BE2C (cell line): ENCODE data around the gene TEX11.

Experiments used
- DNase-seq: peaks from one replicate; pipeline ENCODE4 v3.0.0-alpha.2; 2020
- H3K27me3 ChIP-seq: fragments of 250-450 bp; sonication (Bioruptor Pico); 2 replicates; pipeline ENCODE4 v1.5.1; 2020; ENCODE audit warnings: mild to moderate bottlenecking
- H3K36me3 ChIP-seq: fragments of 250-450 bp; sonication (Bioruptor Pico); 2 replicates; pipeline ENCODE4 v1.5.1; 2020; ENCODE audit warnings: mild to moderate bottlenecking
- H3K4me1 ChIP-seq: fragments of 250-450 bp; sonication (Bioruptor Pico); 2 replicates; pipeline ENCODE4 v1.5.1; 2020
- H3K4me3 ChIP-seq: 2 replicates; pipeline ENCODE4 v1.5.1; 2011; ENCODE audit warnings: low read depth, low read length
- H3K9me3 ChIP-seq: fragments of 250-450 bp; sonication (Bioruptor Pico); 2 replicates; pipeline ENCODE4 v1.5.1; 2020
- TF ChIP-seq, protein P1 (sequence below): IDR thresholded peaks from 2 replicates; pipeline ENCODE4 v1.5.1; 2012; ENCODE audit warnings: mild to moderate bottlenecking, low read depth, low read length

TEX11 gene

DNA sequence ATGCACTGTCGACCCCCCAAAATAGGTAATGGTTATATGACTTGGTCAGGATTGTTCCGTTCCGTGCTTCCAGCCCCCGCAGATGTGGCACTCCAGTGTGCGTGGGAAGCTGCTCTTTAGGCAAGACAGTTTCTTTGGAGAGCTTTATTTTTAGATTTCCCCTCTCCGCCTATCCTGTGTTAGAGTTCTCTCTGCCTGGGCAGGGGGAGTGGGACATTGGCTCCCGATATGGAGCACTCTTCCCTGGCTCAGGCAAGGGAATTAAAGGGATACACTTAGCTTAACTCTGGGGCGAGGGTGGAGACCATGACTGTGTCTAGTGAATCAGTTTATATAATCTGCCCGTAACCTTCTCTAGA, 427.9 kb downstream of the TEX11 start:
- DNase-seq = no peak
- no peaks in the 10 kb centered on the region for H3K9me3 ChIP-seq
- H3K27me3 ChIP-seq = no peaks in the 10 kb centered on the region
- TF ChIP-seq, protein P1, sequence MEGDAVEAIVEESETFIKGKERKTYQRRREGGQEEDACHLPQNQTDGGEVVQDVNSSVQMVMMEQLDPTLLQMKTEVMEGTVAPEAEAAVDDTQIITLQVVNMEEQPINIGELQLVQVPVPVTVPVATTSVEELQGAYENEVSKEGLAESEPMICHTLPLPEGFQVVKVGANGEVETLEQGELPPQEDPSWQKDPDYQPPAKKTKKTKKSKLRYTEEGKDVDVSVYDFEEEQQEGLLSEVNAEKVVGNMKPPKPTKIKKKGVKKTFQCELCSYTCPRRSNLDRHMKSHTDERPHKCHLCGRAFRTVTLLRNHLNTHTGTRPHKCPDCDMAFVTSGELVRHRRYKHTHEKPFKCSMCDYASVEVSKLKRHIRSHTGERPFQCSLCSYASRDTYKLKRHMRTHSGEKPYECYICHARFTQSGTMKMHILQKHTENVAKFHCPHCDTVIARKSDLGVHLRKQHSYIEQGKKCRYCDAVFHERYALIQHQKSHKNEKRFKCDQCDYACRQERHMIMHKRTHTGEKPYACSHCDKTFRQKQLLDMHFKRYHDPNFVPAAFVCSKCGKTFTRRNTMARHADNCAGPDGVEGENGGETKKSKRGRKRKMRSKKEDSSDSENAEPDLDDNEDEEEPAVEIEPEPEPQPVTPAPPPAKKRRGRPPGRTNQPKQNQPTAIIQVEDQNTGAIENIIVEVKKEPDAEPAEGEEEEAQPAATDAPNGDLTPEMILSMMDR = no peak
- no peaks in the 10 kb centered on the region for H3K4me1 ChIP-seq
- H3K36me3 ChIP-seq = no peaks in the 10 kb centered on the region
- H3K4me3 ChIP-seq = no peak overlapping the region

DNA sequence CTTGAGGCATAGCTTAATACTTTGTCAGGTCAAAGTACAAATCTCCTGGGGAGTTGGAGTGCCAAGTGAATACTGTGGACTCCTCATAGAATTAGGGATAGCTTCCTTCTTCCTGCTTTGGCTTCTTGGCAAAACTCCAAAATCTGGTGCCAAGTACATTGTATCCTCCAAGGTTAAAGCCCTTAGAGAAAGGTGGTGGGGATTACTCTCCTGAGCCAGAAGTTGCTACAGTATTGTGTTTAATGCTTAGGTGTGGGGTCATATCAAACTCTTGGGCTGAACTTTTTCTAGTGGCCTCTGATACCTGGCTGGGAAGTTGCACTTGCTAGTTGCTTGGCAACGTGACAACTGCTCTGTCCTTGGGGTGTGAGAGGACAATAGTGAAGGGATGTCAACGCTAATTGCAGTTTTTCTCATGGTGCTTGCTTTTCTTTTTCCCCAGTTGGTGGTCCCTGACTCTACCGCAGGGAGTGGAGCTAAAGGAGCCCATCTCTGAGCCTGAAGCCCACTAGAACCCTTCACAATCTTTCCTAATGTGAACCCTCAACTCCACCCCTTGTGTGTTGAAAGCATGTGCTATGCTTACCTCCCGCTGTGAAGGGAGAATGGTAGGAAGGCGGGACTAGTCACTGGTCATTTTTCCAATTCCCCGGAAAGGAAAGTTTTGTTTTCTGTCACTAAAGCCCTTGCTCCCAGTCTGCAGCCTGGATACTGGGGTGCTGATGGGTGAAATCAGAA, 428.4 kb downstream of the TEX11 start:
- no peak for DNase-seq
- no peaks in the 10 kb centered on the region for H3K36me3 ChIP-seq
- no peaks in the 10 kb centered on the region for H3K4me1 ChIP-seq
- no peaks in the 10 kb centered on the region for H3K9me3 ChIP-seq
- TF ChIP-seq, protein P1 = no peak
- no peak overlapping the region for H3K4me3 ChIP-seq
- no peaks in the 10 kb centered on the region for H3K27me3 ChIP-seq

DNA sequence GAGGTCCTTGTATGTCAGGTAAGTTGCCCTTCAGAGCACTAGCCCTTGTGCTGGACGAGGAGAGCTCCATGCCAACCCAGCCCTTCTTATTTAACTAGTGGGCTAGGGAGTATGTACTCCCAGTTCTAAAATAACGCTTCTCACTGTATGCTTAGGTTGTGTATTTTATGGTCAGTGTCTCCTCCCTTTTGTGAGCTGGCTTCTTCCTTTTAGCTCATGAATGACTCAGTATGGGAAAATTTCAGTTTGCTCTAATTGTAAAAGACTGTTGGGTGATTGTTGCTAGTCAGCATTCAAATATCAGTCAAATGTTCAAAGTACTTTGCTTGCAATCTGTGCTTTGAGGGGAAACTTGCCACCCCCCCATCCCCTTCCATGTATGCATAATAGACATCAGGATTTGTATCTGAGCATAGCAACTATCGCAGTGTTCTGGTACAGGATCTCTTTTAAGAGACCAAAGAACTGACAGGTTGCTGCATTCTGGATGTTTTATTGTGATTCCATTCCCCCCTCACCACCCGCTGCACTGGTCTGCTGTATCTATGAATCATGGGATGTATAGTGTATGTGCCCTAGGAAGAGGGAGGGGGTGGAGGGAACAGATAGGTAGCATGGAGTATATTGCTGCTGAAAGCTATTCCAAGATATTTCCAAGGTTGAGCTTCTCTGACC, 429.1 kb downstream of the TEX11 start:
- TF ChIP-seq, protein P1 = no peak
- Histone ChIP-seq H3K27me3 (no peaks in the 10 kb centered on the region), H3K4me1 (no peaks in the 10 kb centered on the region), H3K36me3 (no peaks in the 10 kb centered on the region), H3K4me3 (no peak overlapping the region), H3K9me3 (no peaks in the 10 kb centered on the region)
- DNase-seq = no peak
